Daoy (cell line): Measurements from ENCODE around the gene NOP53. TPM values are rescaled to one million over a fixed set of nuclear protein-coding genes. Genes with fewer than 3 reads are reported as not detected.
"Not testable (repeated sequence)": the region's sequence is repeated elsewhere in the genome, so short reads cannot be mapped to it uniquely, and the experiment has no call there.

Source experiments
- DNase-seq: peaks from one replicate; pipeline ENCODE4 v3.0.0-alpha.2; 2015; ENCODE audit warnings: low read depth
- total RNA-seq: library from RNA; depleted of rRNA; stranded (reverse); fragments of >200 nt; shearing (Covaris generic); gene quantifications from 2 replicates; pipeline ENCODE4 v1.2.3, GENCODE V29; 2014

NOP53 gene
- total RNA-seq, 1 experiment from 2014 or later, result 56.6 TPM

DNA sequence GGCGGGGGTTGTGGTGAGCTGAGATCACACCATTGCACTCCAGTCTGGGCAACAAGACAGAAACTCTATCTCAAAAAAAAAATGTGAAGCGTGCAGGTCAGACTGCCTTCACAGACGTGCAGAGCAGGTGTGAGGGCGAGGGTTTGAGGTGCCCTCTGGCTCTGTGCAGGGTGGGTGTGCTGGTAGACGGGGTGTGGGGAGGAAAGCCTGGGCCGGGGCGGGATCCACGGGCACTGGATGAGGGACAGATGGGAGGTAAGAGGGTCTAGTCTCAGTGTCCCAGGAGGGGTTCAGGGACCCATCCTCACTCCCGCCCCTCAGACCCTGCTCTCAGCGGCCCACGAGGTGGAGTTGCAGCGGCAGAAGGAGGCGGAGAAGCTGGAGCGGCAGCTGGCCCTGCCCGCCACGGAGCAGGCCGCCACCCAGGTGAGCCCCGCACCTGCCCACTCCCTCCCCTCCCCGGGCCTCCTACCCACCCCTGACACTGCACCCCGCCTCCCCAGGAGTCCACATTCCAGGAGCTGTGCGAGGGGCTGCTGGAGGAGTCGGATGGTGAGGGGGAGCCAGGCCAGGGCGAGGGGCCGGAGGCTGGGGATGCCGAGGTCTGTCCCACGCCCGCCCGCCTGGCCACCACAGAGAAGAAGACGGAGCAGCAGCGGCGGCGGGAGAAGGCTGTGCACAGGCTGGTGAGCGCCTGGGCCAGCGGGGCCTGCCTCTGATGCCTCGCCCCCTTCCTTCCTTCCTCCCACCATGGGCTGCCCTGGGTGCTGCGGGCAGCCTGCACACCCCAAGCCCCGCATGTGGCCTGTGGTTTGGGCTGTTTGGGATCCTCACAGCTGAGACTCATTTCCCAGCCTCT lies 9.1 kb downstream of the NOP53 start:
- DNase-seq, result no peak

DNA sequence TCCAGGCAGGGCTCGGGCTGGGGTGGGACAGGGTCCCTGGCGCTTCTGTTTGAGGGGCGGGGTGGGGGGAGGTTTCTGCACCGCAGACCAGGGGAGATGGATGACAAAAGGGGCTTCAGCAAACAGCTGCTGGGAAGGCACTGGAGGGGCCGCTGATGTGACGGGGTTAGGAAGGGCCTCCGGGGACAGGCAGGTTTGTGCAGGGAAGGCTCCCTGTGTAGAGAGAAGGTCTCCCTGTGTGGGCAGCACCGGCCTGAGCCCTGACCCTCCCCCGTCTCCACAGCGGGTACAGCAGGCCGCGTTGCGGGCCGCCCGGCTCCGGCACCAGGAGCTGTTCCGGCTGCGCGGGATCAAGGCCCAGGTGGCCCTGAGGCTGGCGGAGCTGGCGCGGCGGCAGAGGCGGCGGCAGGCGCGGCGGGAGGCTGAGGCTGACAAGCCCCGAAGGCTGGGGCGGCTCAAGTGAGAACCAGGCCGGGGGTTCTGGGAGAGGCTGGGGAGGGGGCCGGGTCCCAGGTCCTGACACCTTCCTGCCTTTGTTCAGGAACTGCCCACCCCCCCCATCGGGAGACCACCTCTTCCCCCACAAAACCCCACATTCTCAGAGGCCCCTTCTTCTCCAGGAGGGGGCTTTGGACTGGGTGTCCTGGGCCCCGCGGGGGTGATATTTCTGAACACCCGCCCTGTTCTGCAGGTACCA lies 9.9 kb downstream of the NOP53 start:
- DNase-seq, result no peak

DNA sequence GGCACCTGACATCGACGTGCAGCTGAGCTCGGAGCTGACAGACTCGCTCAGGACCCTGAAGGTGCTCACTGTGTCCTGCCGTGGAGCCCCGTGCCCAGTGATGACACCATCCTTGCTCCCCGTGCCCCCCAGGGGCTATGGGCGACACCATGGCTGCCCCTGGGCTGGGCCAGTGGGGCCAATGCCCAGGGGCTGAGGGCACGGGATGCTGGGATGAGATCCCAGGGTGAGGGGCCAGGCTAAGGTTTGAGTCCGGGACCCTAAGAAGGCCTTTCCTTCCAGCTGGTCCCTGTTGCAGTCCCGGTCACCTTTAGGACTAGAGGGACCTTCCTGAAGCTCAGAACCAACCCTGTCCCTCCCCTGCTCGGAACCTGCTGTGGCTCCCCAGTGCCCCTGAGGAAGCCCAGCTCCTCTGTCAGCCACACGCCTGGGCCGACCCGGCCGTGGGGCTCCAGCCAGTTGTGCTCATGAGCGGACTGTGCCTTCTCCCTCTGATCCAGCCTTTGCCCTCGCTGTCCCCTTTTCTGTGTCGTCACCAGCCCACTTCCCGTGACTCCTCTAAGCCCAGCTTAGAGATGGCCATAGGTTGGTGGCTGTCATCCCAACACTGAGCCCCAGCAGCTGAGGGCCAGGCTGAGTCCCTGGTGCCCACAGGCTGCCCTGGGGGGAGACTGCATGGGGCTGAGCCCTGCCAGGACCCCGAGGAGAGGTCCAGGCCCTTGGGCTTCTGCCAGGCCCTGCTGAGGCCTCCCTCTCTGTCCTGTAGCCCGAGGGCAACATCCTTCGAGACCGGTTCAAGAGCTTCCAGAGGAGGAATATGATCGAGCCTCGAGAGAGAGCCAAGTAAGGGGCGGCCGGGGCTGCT lies 10.6 kb downstream of the NOP53 start:
- no peak for DNase-seq

DNA sequence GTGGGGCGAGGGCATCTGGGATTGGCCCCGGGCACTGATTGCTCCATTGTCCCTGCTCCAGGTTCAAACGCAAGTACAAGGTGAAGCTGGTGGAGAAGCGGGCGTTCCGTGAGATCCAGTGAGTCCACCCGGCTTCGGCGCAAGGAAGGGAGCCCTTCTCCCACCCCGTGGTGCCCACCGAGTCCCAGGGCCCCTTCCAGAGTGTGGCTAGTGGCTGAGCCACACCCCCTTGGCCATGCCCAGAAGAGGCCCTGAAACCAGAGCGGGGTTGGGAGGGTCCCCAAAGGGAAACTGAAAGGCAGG lies 11.2 kb downstream of the NOP53 start:
- no peak for DNase-seq

DNA sequence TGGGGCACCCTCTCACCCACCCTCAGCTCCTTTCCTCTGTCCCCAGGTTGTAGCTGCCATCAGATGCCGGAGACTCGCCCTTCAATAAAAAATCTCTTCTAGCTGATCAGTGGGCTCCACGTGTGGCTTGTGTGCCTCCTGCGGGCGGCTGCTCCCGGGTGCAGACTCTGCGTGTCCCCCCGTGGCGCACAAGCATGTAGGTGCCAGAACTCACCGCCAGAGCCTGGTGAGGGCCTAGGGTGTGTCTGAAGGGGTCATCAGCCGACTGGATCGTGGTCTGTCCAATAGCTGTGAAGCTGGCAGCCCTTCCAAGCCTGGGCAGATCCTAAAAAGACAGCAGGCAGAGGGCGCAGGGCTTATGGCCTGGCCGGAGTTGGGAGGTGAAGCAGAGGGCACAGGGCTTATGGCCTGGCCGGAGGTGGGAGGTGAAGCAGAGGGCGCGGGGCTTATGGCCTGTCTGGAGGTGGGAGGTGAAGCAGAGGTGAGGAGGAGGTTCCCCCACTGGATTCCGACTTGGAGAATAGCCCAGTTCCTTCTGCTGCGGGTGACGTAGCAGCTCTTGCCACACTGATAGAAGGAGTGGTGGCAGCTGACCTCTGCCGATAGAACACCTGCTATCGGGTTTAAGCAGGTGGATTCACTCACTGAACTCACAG lies 11.7 kb downstream of the NOP53 start:
- no peak for DNase-seq

DNA sequence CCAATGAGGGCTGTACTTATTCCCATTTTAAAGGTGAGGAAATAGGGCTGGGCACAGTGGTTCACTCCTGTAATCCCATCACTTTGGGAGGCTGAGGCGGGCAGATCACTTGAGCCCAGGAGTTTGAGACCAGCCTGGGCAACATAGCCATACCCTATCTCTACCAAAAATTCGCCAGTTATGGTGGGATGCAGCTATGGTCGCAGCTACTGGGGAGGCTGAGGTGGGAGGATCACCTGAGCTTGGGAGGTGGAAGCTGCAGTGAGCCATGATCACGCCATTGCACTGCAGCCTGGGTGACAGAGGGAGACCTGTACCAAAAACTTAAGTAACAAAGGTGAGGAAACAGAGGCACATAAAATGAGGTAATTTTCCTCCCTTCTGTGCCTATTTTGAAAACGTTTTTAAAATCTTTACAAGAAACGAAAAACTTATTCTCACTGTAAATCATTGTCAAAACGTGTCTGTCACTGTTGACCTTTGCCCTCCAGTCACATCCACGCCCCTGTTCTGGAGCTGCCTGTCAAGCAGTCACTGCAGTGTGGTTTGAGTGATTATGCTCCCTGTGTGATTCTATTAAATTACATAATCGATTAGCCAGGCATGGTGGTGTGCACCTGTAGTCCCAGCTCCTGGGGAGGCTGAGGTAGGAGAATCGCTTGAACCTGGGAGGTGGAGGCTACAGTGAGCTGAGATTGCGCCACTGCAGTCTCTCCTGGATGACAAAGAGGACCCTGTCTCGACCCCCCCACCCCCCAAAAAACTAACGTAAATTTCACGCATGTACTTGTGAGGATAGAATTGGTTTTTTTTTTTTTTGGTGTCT lies 12.5 kb downstream of the NOP53 start:
- no peak for DNase-seq

DNA sequence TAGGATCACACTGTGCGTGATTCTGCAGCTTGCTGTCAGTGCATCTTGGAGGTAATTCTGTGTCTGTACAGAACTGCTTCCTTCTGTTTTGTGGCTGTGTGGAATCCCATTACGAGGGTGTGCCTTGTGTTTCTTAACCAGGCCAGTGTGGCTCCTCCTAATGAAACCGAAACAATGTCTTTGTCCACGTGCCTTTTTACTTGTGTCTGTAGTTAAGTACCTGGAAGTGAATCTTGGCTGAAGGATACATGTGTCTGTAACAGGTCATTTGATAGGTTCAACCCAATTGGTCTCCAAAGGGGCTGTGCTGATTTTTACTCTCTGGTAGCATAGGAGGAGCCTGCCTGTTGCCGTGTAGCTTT lies 13.1 kb downstream of the NOP53 start:
- no peak for DNase-seq

DNA sequence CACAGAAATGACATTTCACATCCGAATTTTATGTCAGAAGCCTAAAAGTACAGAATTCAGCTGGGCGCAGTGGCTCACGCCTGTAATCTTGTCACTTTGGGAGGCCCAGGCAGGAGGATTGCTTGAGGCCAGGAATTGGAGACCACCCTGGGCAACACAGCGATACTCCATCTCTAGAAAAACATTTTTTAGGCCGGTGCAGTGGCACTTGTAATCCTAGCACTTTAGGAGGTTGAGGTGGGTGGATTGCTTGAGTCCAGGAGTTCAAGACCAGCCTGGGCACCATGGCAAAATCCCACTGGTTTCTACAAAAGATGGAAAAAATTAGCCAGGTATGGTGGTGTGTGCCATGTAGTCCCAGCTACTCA lies 15.3 kb downstream of the NOP53 start:
- no peak for DNase-seq

DNA sequence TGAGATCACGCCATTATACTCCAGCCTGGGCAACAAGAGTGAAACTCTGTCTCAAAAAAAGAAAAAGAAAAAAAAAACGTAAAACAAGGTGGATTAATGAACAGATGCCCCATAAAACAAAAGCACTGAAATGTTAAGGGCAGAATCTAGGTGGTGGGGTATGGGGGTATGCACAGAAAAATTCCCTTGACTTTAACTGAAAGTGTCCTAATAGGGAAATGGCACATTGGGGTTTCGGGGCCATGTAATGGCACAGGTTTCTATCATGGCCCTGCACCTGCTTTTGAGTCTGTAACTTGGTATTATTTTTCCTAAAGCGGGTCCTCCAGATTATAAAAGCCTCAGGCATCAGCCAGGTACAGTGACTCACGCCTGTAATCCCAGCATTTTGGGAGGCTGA lies 16.2 kb downstream of the NOP53 start:
- DNase-seq, result no peak

DNA sequence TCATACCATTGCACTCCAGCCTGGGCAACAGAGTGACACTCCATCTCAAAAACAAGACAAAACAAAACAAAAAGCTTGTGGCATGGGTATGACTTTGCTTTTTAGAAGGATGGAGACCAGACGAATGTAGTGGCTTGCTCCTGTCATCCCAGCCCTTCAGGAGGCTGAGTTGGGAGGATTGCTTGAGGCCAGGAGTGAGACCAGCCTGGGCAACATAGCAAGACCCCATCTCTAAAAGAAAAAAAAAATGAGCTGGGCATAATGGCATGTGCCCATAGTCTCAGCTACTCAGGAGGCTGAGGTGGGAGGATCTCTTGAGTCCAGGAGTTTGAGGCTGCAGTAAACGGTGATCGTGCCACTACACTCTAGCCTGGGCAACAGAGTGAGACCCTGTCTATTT lies 16.8 kb downstream of the NOP53 start:
- DNase-seq, result no peak

DNA sequence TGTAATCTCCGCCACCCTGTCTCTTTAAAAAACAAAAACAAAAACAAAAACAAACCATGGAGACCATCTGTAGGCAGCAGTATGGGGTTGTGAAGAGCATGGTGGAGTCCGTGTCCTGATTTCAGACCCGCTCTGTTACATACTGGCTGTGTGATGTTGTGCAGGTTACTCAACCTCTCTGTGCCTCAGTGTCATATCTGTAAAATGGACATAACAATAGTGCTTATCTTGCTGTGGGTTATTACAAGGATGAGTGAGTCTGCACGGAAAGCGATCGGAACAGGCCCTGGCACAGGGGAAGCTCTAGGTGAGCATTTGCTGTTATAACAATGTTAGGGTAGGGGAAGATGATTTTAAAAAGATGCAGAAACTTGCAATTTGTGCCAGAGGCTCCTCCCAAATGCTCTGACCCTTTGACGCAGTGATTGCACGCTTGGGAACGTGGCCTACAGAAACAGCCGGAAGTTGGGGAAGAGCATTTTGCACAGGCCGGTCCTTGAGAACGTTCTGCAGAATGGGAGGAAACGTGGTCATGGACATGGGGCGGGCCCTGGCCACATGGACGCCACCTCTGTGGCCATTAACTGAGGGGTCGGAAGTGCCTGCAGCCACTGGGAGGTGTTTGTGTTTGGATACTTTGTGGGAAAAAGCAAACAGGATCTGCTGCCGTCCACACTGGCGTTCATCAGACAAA lies 17.4 kb downstream of the NOP53 start:
- DNase-seq, result no peak

DNA sequence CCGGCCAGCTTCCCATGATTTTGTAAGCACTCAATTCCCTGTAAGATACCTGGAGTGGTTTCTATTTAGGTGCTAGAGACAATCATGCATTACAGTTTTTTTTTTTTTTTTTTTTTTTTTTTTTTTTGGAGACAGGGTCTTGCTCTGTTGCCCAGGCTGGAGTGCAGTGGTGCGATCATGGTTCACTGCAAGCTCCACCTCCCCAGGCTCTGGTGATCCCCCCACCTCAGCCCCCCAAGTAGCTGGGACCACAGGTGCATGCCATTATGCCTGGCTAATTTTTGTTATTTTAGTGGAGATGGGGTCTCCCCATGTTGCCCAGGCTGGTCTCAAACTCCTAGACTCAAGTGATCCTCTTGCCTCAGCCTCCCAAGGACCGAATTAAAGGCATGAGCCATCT lies 19.4 kb downstream of the NOP53 start:
- DNase-seq, result not testable (repeated sequence)

DNA sequence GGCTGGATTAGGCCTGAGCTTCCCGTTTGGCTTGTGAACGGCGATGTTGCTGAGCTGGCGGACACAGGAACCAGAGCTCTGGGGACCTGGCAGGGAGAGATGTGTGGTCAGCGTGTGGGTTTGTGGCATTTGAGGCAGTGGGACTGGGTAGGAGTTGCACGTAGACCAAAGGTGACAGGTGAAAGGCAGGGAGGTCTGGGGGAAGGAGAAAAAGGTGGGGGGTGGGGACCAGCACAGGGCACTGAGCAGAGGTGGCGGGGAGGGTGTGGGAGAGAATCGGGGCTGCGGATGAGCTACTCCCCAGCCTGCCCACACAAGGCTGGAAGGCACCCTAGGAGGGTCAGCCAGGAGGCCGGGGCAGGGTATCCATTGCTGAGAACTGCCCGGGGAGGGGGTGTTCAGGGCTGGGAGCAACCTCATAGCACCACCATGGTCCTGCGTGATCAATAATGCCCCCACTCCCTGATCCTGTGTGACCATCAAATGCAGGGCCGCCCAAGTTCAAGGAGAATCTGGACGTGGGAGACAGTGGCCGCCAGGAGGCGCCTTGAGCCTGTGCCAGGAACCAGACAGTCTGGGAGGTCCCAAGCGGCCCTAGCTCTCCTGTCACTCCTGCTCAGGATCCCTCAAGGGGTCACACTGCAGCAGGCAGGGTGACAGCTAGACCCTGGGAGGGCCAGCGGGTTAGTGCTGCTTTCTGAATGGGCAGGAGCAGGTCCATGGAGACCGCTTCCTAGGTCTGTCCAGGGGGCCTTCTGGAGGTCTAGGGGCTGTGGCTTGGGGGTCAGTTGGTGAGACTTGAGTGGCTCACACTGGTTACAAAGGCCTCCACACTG lies 20.4 kb downstream of the NOP53 start:
- DNase-seq, result peak; percentile 71

DNA sequence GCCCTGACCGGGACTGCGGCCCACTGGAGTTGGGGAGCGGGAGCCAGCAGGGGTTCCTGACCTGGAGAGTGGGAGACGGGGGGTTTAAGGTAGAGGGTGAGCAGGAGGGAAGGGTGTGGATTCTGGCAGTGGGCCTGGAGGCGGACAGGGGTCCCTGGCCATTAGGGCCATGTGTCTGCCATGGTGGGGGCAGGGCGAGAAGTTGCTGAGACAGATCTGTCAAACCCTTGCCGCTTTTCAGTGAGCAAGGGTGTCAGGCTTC lies 20.9 kb downstream of the NOP53 start:
- DNase-seq, result no peak

DNA sequence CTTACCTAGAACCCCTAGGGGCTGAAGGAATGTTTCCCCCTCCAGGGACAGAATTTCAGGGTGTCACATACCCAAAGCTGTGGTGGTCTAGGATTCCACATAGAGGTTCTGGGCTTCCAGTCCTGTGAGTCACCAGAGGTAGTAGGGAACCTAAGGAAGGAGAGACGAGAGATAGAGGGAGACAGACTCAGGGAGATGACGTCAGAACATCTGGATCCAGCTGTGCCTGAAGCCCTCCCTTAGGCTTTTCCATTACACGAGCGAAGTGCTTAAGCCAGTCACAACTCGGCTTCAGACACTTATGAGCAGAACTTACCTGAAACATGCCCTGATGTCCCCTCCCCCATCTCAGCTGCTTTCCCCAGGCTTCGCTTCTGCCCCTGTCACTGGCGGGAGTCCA lies 21.3 kb downstream of the NOP53 start:
- peak; percentile 41 for DNase-seq

DNA sequence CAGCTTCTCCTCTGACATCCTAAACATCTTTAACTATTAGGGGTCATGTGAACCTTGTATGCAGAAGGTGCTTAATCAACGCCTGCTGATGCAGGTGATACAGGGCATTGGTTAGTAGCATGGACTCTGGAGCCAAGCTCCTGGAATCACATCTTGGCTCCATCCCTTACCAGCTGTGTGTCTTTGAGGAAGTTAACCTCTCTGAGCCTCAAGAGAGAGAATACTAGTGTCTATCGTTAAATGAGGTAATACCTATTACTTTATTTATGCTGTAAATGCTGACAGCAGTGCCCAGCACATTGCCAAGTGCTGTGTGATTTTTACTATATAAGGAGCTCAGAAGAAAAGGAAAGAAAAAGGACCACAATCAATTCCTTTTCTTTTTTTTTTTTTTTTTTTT lies 22.0 kb downstream of the NOP53 start:
- no peak for DNase-seq

DNA sequence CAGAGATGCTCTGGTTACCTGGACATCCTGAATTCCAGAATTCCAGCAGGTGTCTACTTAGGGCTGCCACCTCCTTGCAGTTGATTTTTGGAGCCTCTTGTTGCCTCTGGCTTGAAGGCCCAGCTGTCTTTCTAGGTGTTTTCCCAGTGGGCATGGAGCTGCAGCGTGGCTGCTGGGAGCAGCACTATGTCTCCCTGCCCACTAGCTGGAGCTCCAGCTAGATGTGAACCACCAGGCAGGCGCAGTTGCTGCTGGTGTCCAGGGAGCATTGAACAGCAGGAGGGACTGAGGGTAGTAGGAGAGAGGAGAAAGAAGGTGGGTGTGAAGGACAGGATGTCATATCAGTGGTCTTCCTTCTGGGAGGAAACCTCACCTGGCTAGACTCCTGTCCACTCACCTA lies 23.3 kb downstream of the NOP53 start:
- no peak for DNase-seq

DNA sequence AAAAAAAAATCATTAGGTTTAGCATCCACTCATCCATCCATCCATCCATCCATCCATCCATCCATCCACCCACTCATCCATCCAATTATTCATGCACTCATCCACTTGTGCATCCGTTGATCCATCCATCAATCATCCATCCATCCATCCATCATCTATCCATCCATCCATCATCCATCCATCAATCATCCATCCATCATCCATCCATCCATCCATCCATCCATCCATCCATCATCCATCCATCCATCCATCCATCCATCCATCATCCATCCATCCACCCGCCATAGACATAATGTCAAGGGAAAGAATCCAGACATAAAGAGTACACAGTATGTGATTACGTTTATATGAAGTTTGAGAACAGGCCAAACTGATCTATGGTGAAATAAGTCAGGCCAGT lies 24.2 kb downstream of the NOP53 start:
- no peak for DNase-seq

DNA sequence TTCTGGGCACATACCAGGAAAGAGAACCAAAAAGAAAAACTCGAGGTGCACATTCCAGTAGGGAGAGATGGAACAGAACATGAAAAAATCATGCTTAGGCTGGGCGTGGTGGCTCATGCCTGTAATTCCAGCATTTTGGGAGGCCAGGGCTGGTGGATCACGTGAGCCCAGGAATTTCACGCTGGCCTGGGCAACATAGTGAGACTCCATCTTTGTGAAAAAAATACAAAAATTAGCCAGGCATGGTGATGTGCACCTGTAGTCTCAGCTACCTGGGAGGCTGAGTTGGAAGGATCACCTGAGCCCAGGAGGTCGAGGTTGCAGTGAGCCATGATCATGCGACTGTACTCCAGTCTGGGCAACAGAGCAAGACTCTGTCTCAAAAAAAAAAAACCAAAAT lies 25.9 kb downstream of the NOP53 start:
- DNase-seq, result not testable (repeated sequence)

DNA sequence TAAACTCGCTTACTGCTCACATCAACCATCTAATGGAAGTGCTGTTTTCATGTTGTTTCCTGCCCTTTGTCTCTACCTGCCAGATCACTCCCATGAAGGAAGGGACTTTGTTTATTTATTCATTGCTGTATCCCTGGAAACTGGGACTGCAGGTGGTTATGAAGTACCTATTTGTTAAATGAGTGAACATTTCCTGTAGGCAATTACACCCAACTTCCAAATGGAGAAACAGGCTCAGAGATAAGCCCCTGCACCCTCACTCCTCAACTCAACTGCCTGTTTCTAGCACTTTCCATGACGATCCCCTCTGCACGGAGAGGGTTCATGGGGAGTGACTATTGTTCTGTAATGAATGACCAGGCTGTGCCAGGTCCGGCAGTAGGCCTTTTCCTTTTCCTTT lies 31.2 kb downstream of the NOP53 start:
- DNase-seq, result peak; percentile 41
